ENCODE data around the gene TELO2.

- TF ChIP-seq CTCF (IDR thresholded peaks at IDR 0.05; ENCODE audit: low read length) (no peak), EZH2 (IDR thresholded peaks at IDR 0.05; ENCODE audit: borderline replicate concordance, low read length) (no peak)
Observed at GRCh38 chr16:1447965-1448364, 45.2 kb upstream of the TELO2 start.
